PC-3 (cell line): ENCODE measurements around the gene RIPPLY1.

Experiments
- EZH2 ChIP-seq: fragments of 300-600 bp; sonication (generic); IDR thresholded peaks from one replicate; pipeline ENCODE4 v1.6.1; 2017; ENCODE audit warnings: antibody characterized with exemption, mild to moderate bottlenecking, low read length; ENCODE audit not compliant: unreplicated experiment
- EZH2phosphoT487 ChIP-seq: fragments of 300-600 bp; sonication (generic); IDR thresholded peaks from 2 replicates; pipeline ENCODE4 v1.6.1; 2018; ENCODE audit warnings: mild to moderate bottlenecking, antibody characterized with exemption, low read length, borderline replicate concordance
- TF ChIP-seq, protein P1 (sequence below): fragments of 300-600 bp; sonication (generic); conservative IDR thresholded peaks from 2 replicates; pipeline ENCODE4 v1.5.1; 2017; ENCODE audit warnings: antibody characterized with exemption, low read depth, mild to moderate bottlenecking, low read length

DNA sequence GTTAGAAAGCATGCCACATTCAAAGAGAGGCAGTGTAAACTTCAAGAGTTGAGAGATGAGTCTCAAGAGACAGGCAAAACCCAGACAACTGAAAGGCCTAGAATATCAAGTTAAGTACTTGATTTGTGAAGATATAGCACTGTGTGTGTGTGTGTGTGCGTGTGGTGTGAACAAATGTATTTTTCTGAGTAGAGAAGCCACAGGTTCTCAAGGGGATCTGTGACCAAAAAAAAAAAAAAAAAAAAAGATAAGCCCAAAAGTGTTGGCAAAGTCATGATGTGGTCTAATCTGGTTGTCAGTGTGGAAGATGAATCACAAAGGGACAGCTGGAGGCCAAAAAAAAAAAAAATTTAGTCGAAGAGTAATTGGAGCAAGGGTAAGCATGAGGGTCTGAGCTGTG lies 3.9 kb downstream of the RIPPLY1 start:
- TF ChIP-seq, protein P1, sequence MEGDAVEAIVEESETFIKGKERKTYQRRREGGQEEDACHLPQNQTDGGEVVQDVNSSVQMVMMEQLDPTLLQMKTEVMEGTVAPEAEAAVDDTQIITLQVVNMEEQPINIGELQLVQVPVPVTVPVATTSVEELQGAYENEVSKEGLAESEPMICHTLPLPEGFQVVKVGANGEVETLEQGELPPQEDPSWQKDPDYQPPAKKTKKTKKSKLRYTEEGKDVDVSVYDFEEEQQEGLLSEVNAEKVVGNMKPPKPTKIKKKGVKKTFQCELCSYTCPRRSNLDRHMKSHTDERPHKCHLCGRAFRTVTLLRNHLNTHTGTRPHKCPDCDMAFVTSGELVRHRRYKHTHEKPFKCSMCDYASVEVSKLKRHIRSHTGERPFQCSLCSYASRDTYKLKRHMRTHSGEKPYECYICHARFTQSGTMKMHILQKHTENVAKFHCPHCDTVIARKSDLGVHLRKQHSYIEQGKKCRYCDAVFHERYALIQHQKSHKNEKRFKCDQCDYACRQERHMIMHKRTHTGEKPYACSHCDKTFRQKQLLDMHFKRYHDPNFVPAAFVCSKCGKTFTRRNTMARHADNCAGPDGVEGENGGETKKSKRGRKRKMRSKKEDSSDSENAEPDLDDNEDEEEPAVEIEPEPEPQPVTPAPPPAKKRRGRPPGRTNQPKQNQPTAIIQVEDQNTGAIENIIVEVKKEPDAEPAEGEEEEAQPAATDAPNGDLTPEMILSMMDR = no peak
- no peak for TF ChIP-seq EZH2phosphoT487
- no peak for TF ChIP-seq EZH2
